Activated CD4-positive, alpha-beta T cell treated with anti-CD3 and anti-CD28 coated beads, Interleukin-2, Interleukin-6, amounts not matched to agents 100 ng/mL and 50 ng/mL, durations not matched to agents 16 hours and 8 hours (primary cell): Measurements from ENCODE around the gene OR4K15.
A peak's percentile ranks its signal among the peaks of the same experiment; 100 is the strongest.
"Not testable (repeated sequence)": the region's sequence is repeated elsewhere in the genome, so short reads cannot be mapped to it uniquely, and the experiment has no call there.

ENCODE experiments used
- DNase-seq: peaks from one replicate; pipeline ENCODE4 v3.0.0-alpha.2; 2020

The OR4K15 gene, protein sequence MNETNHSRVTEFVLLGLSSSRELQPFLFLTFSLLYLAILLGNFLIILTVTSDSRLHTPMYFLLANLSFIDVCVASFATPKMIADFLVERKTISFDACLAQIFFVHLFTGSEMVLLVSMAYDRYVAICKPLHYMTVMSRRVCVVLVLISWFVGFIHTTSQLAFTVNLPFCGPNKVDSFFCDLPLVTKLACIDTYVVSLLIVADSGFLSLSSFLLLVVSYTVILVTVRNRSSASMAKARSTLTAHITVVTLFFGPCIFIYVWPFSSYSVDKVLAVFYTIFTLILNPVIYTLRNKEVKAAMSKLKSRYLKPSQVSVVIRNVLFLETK

DNA sequence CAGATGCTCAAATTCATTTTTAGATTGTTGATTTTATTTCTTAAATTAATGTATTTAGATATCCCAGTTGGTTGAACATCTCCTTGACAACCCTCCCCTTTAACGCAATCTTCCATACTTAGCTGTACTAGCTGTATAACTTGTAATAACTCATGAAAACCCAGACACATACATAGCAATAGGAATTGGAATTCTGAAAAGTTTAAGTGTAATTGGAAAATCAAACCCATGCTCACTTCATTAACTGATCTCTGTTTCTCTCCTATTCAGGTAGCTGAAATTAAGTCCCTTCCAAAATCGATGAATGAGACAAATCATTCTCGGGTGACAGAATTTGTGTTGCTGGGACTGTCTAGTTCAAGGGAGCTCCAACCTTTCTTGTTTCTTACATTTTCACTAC lies at the start of gene OR4K15:
TSS of gene OR4K15 (plus strand) at position 301 of the 400 bp plus-strand sequence. CDS start at position 301, 0 bp downstream.
- DNase-seq = no peak

DNA sequence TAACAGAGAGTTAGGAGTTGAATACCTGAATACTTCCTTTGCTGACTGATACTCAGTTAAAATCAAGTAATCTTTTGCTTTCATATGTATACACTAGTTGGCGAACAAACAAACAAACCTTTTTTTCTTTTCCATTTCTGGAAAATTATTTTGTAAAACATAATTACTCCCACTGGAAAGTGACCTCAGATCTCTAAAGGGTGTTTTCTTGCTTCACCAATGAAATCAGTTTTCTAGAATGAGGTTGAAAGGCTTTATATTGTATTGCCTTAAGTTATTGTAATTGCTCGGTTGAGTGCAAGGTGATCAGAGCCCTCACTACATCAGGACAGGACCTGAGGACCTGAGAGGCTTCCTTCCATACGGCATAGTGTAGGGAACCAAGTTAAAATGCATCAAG lies 44.8 kb upstream of the OR4K15 start, which contains the start of gene OR4K1:
TSS of gene OR4K1 (plus strand) at position 301 of the 400 bp plus-strand sequence. CDS start 4,750 bp downstream, outside the sequence.
- DNase-seq = no peak

DNA sequence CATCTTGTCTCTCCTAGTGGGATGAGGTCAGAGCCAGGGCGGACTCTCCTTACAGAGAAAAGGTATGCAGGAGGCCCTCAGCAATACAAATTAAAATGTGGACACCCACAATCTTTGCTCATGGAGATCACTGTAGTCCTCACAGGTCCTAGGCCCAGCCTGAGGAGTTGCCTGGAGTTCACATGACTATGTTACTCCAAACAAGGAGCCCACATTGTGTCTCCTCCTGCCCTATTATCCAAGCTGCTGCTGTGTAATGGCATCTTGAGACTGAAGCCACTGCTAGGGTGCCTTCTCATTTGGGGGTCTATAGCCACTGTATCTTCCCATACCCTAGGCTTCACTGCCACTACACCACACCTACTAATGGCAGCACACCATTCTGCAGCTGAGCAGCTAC lies 33.7 kb upstream of the OR4K15 start:
- DNase-seq = no peak

DNA sequence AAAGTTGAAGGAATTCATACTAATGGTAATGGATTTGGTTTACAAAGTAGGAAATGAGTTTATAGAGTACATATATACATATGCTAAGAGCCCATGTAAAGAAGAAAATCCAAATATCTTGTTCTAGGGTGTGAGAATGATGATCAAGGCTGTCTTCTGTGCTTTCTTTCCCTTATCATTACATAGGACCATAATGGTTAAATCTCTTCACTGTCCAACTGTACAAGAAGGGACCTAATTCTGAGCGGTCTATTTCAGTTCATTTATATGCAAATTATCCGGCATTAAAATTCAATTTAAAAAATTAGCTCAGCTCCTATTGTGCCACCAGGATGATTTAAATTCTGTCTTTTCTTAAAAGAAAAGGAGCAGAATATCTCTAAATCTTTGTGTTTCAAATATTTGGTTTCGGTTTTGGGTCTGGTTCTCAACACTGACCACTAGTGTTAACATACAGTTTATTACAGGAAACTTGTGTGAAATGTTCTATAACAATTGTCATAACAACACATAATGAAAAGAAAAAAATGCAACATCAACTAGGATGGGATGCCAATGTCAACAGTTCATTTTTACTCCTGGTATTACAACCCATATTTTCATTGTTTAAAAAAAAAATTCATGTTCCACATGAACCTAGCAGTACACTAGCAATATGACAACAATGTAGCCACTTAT lies 27.8 kb upstream of the OR4K15 start:
- no peak for DNase-seq

DNA sequence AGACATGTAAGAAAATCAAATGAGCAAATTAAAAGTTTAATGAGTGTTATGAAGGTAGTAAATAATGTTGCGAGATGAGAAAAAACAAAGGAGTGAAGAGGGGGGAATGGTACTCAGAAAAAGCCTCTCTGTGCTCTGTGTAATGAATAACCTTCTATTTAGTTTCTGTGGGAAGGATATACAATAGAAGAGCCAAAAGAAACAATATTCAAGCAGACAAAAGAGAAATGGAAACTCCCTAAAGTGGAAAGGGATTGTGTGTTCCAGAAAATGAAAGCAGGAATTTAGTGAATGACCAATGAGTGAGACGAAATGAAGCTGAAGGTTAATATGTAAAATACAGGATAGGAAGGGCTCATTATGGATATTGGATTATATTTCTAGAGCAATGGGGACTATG lies 26.2 kb upstream of the OR4K15 start:
- no peak for DNase-seq

DNA sequence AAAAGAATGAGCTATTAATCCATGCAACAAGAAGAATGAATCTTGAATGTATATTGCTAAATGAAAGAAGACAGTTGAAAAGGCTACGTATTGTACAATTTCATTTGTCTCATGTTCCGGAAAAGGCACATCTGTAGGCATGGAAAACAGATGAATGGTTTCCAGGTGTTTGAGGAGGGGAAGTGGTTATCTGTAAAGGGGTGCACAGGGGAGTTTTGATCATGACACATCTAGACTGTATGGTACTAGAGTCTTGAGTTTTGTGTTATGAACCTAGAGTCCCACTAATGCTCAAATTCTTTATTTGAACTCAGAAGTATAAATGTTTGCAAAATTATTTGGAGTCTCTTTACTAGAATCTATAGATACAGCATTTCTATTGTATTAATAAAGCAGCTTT lies 5.7 kb upstream of the OR4K15 start:
- not testable (repeated sequence) for DNase-seq

DNA sequence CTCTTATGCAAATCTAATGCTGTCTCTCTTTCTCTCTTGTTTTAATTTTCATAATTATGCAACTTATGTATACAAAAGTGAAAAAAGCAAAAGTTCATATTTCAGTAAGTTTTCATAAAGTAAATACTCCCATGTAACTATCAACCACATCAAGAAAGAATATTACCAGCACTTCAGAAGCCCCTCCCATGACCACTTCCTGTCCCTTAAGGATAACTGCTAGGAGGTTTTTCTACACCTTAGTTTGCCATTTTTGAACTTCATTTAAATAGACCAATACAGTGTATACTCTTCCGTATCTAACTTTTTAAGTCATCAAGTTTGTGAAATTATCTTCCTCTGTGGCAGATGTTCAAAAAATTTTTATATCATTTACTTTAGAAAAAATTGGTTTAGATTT lies 547 bp upstream of the OR4K15 start:
- peak; percentile 12 for DNase-seq

DNA sequence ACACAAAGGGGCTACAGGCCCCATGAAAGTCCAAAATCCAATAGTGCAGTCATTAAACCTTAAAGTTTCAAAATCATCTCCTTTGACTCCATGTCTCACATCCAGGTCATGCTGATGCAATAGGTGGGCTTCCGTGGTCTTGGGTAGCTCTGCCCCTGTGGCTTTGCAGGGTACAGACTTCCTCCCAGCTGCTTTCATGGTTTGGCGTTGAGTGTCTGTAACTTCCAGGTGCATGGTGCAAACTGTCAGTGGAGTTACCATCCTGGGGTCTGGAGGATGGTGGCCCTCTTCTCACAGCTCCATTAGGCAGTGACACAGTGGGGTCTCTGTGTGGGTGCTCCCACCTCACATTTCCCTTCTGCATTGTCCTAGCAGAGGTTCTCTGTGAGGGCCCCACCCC lies 18.0 kb downstream of the OR4K15 start:
- DNase-seq = no peak

DNA sequence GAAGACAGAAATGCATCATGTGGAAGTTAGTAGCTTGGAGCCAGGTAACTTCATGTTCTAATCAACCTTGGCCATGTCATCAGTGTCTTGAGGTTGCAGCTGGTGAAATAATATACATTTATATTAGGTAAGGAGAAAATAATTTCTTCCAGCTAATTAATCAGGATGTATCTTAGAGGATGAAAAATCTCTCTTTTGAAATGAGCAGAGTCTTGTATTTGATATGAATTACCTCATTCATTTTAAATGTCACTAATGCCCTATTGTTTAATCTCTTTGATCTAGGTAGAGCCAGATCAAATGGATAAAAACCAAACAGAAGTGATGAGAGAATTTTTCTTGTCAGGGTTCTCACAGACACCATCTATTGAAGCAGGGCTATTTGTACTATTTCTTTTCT lies 26.5 kb downstream of the OR4K15 start, which contains the start of gene OR4Q2:
TSS of gene OR4Q2 (plus strand) at position 301 of the 400 bp plus-strand sequence.
- DNase-seq = no peak

DNA sequence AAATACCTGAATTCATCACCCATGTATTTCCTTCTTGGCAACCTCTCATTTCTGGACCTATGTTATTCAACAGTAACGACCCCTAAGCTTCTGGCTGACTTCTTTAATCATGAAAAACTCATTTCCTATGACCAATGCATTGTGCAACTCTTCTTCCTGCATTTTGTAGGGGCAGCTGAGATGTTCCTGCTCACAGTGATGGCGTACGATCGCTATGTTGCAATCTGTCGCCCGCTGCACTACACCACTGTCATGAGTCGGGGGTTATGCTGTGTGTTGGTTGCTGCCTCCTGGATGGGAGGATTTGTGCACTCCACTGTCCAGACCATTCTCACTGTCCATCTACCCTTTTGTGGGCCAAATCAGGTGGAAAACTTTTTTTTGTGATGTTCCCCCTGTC lies 26.9 kb downstream of the OR4K15 start:
- no peak for DNase-seq

DNA sequence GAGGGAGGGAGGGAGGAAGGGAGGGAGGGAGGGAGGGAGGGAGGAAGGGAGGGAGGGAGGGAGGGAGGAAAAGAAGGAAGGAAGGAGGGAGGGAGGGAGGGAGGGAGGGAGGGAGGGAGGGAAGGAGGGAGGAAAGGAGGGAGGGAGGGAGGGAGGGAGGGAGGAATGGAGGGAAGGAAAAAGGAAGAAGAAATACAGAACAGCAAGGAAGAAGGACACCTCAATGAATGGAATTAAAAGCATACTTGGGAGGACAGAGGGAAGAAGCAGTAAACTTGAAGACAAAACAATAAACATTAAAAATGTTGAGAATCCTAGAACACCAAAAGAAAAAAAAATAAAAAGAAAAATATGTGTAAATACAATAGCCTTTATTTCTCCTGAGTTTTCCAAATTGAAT lies 32.8 kb downstream of the OR4K15 start:
- no peak for DNase-seq

DNA sequence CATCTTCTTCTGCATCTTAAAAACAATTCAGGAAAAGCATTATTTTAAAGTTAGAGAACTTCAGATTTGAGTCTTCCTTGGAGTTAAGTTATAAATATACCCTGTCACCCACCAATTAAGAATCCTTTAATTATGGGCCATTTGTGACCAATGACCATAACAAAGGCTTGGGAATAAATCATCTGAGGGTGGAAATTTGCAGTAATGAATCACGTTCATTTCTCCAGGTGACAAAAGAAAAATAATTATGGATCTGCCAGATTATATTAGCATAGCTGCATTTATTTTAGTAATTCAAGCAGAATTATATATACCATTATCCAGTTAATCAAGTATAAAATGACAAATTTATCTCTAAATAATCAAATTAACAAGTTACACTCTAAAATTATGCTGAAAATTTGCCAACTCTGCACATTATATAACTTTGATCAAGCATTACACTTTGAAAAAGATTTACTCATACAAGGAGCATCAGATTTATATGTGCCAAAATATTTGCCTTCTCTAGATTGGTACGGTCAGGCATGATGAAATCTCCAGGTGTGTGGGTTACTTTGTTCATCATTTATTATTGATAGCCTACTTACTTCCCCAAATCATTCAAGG lies 44.0 kb downstream of the OR4K15 start, which contains the start of gene OR4K14:
TSS of gene OR4K14 (minus strand) at position 51 of the 609 bp plus-strand sequence. CDS start 4,114 bp downstream, outside the sequence.
- DNase-seq = no peak
